GM10266 (cell line): ENCODE measurements around the gene TERT.
"Not testable (repeated sequence)": the region's sequence is repeated elsewhere in the genome, so short reads cannot be mapped to it uniquely, and the experiment has no call there.

Experiments
- DNase-seq: peaks from one replicate; pipeline ENCODE4 v3.0.0; 2012; ENCODE audit errors: extremely low spot score
- TF ChIP-seq, protein P1 (sequence below): IDR thresholded peaks from 2 replicates; pipeline ENCODE4 v1.5.1; 2012; ENCODE audit warnings: mild to moderate bottlenecking, low read depth; ENCODE audit not compliant: control insufficient read depth, insufficient read depth; ENCODE audit errors: missing control alignments

The TERT gene

DNA sequence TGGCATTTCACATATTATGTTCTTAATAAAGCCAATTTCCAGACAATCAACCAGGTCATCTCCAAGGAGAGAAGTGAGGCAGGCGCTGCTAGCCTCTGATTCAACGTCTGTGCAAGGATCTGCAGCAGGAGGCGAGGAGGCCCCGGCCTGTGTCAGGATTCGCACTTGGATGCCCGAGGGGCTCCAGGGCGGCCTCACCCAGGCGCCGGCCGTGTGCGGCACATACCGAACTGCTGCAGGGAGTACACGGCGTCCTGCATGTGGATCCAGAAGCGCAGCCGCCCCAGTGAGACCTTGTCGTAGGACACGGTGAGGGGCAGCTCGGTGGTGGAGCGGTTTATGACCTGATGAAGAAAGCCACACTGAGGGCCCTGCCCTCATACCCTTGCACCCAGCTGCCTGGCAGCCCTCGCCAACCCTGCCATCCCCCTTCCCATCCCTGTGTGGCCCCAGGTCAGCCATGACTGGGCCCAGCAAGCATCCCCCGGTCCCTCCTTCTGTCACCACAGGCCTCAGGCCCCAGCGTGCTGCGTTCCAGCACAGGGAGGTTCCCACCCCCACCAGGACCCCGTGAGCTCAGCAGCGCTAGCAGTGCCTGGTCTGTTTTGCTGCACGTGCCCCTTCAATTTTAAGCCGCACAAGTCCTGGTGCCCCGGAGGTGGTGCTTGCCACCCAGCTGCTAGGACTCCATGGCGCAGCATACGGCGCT, 40.1 kb upstream of the TERT start:
- TF ChIP-seq, protein P1, sequence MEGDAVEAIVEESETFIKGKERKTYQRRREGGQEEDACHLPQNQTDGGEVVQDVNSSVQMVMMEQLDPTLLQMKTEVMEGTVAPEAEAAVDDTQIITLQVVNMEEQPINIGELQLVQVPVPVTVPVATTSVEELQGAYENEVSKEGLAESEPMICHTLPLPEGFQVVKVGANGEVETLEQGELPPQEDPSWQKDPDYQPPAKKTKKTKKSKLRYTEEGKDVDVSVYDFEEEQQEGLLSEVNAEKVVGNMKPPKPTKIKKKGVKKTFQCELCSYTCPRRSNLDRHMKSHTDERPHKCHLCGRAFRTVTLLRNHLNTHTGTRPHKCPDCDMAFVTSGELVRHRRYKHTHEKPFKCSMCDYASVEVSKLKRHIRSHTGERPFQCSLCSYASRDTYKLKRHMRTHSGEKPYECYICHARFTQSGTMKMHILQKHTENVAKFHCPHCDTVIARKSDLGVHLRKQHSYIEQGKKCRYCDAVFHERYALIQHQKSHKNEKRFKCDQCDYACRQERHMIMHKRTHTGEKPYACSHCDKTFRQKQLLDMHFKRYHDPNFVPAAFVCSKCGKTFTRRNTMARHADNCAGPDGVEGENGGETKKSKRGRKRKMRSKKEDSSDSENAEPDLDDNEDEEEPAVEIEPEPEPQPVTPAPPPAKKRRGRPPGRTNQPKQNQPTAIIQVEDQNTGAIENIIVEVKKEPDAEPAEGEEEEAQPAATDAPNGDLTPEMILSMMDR: no peak
- no peak for DNase-seq

DNA sequence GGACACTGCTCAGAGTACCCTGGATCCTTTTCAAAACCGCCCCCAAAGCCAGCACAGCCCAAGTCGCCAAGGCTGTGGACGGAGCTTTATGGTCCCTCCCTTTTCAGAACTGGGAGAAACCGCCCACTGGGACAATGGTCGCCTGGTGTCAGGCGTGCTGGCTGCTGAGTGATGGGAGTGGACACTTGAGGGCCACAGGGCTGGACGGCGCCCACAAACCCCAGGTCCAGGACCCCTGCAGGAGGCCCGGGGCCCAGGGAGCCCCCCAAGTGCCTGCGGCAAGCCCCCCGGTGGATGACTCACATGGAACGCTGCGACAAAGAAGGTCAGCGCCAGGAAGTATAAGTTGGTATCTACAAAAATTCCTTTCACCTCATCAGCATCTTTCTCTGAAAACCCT, 39.1 kb upstream of the TERT start:
- DNase-seq: no peak
- TF ChIP-seq, protein P1: no peak

DNA sequence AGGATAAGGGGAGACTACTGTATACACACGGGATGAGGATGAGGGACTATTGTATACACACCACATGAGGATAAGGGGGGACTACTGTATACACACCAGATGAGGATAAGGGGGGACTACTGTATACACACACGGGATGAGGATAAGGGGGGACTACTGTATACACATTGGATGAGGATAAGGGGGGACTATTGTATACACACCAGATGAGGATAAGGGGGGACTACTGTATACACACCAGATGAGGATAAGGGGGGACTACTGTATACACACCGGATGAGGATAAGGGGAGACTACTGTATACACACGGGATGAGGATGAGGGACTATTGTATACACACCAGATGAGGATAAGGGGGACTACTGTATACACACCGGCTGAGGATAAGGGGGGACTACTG, 38.4 kb upstream of the TERT start:
- DNase-seq: not testable (repeated sequence)

DNA sequence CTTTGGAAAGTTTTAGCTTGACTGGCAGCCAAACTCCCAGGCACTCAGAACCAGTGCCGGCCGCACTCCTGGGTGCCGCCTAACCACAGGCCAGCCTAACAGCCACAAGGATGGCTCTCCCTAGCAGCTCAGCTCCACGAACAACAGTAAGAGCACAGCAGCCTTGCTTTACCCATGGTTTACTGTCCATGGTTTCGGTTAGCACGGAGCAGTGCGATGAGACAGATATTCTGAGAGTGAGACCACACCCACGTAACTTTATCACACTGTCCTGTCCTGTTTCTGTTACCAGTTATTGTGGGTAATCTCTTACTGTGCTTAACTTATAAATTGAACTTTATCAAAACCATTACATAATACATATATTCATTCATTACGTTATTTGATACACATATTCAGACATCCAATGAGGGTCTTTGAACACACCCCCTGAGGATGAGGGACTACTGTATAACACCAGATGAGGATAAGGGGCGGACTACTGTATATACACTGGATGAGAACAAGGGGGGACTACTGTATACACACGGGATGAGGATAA, 37.7 kb upstream of the TERT start:
- TF ChIP-seq, protein P1: no peak
- DNase-seq: no peak

DNA sequence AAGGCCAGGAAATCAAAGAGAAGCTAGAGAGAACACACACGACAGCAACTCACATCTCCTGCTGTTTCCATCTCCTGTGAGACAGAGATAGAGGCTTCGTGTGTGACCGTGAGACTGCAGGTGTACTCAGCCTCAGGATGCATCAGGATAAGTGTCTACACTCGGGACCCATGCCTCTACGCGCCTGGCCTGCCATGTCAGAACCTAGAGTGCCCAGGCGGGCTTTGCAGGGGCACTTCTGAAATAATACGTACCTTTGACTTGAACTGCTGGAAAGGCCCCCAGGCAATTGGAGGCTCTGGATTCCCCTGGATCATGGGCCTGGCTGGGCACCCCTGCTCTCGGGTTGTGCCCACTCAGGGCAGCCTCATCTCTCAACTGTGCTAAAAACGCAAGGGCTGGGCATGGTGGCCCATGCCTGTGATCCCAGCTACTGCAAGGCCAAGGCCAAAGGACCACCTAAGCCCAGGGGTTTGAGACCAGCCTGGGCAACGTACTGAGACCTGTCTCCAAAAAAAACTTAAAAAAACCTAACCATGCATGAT, 37.1 kb upstream of the TERT start:
- TF ChIP-seq, protein P1: no peak
- DNase-seq: no peak

DNA sequence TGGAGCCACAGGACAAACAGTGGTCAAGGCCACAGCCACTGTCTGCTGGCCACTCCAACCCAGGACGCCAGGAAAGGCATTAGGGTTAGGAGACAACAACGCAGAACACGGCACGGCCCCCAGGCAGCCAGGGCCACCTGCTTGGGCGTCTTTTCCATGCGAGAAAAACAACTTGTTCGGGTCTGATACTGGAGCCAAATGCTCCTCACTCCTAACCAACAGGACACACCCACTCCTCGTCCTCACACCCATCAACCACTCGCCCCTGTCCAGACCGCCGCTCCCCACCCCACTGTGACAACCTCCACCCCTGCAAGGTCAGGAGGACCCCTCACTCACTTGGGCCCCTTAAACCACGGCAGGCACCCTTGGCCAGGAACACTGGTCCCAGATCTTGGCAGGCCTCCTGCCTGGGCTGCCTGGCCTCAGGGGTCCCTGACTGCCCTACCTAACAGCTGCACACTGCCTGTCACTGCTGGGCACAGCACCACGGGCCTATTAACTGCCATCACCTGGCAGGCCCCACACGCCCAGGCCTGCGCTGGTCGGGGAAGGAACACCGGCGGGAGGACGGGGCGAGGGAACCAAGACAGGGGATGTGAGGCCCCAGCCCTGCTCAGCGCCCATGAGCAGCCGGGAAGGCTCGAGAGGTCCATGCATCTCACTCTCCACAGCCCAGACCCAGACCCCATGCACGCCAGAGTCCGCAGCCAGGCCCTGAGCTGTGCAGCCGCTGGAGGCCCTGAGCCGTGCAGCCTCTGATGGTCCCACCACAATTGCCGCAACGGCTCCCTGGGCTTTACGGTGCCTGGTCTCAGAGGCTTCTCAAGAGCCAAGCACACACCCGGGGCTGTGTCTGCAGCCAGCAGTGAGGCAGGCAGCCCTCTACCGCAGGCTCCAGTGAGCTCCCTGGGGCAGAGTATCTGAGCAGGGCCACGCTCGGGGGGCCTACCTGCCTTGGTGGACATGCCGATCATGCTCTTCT, 36.3 kb upstream of the TERT start:
- no peak for DNase-seq
- TF ChIP-seq, protein P1: no peak

DNA sequence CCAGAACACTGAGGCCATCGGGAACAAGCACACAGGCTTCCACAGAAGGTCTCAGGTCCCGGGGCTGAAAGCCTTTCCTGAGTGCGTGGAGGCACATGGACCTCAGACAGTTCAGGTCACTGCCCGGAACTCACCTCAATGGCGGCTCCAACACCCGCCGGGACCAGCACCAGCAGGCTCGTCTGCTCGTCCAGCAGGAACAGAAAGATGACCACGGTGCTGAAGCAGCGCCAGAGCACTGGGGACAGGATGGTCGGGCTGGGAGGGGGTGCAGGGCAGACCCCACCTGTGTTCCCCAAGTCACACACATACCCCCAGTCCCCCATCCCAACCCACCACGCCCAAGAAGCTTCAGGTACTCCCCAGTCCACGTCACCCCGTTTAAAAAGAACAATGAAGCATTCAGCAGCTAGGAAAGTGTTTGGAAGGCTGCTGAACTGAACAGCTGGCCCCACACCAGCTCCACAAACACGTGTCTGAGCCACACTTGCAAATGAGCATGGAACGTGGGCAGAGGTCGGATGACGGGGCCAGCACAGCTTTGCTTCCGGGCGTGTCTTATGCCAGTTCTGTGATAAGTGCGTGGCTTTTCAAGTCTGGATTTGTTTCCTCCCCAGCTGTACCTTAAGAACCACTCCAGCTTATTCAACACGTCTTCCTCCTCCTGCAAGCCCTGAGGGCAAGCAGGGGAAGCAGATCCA, 35.4 kb upstream of the TERT start:
- DNase-seq: no peak
- TF ChIP-seq, protein P1: no peak
